Natural killer cell (primary cell): ENCODE measurements around the gene MAP2. TPM values are rescaled to one million over a fixed set of nuclear protein-coding genes. Genes with fewer than 3 reads are reported as not detected.

Experiments used
- ATAC-seq, 3 donors: fragments of 150-1000 bp in 2 of 3; fragments of 200-7000 bp in 1 of 3; cut with Tn5 transposase; 1 replicate in 1 of 3; 2 replicates in 2 of 3; pipeline ENCODE4 v1.10.0; 2021; ENCODE audit warnings: mild to moderate bottlenecking in 2 of 3, moderate library complexity in 2 of 3
- DNase-seq, 2 donors: peaks; one replicate each; pipeline versions ENCODE4 v3.0.0 to v3.0.0-alpha.2; 2013 to 2021; ENCODE audit warnings: mixed read lengths in 1 of 2
- H3K27ac ChIP-seq: one replicate; pipeline ENCODE4 v1.5.1; 2013; ENCODE audit warnings: mild to moderate bottlenecking, low read length
- H3K27me3 ChIP-seq: one replicate; pipeline ENCODE4 v1.6.1; 2013; ENCODE audit warnings: low read length; ENCODE audit not compliant: control insufficient read depth, insufficient read depth
- H3K36me3 ChIP-seq: one replicate; pipeline ENCODE4 v1.6.1; 2013; ENCODE audit warnings: low read length; ENCODE audit not compliant: control insufficient read depth, insufficient read depth
- H3K4me1 ChIP-seq: one replicate; pipeline ENCODE4 v1.6.1; 2013; ENCODE audit warnings: low read length; ENCODE audit not compliant: control insufficient read depth, insufficient read depth
- H3K4me3 ChIP-seq: one replicate; pipeline ENCODE4 v1.5.1; 2013; ENCODE audit warnings: low read length
- H3K9me3 ChIP-seq: one replicate; pipeline ENCODE4 v1.6.1; 2013; ENCODE audit warnings: low read length; ENCODE audit not compliant: control insufficient read depth, insufficient read depth
- H3K27ac Mint-ChIP-seq, 2 donors: one replicate each; pipeline ENCODE4 v1.8.0; 2022; ENCODE audit warnings: mild to moderate bottlenecking in 2 of 2, mixed read lengths in 2 of 2, moderate library complexity in 1 of 2
- H3K27me3 Mint-ChIP-seq, 2 donors: one replicate each; pipeline ENCODE4 v1.8.0; 2022; ENCODE audit warnings: low read depth in 2 of 2, mixed read lengths in 2 of 2
- H3K36me3 Mint-ChIP-seq: one replicate; pipeline ENCODE4 v1.8.0; 2022; ENCODE audit warnings: mixed read lengths
- H3K4me1 Mint-ChIP-seq, 2 donors: one replicate each; pipeline ENCODE4 v1.8.0; 2022; ENCODE audit warnings: mixed read lengths in 2 of 2
- H3K4me3 Mint-ChIP-seq: one replicate; pipeline ENCODE4 v1.8.0; 2022; ENCODE audit warnings: mild to moderate bottlenecking, moderate library complexity, mixed read lengths
- H3K9me3 Mint-ChIP-seq, 2 donors: one replicate each; pipeline ENCODE4 v1.8.0; 2022; ENCODE audit warnings: mixed read lengths in 2 of 2
- WGBS: methylation state at CpG from one replicate; pipeline ENCODE4 v1.1.7; 2013; ENCODE audit warnings: missing lambda C conversion rate; ENCODE audit not compliant: insufficient coverage; 5-methylcytosine and 5-hydroxymethylcytosine counted together
- intact Hi-C: fragments of 100-400 bp; cut with micrococcal nuclease; formaldehyde crosslinking; loops from one replicate; pipeline ENCODE4 v1.14.2; 2022
- total RNA-seq, 4 donors: library from RNA; stranded (reverse); fragments of 120-200 nt in 1 of 4; gene quantifications; one replicate each; pipeline versions ENCODE4 v1.2.3 to v1.2.4, GENCODE V29; 2013 to 2022
- TF ChIP-seq, protein P1 (sequence below): fragments of 200-600 bp; IDR thresholded peaks from one replicate; pipeline ENCODE4 v1.8.0; 2022; ENCODE audit warnings: antibody characterized with exemption

The MAP2 gene
- total RNA-seq, 3 donors from 2014 or later (not counting 1 experiment from before 2014, with no cell fraction given), result not detected

GRCh38 chr2:209564816-209565215 lies 141.0 kb downstream of the MAP2 start:
- H3K27me3 ChIP-seq, result no peaks in the 10 kb centered on the region
- no peaks in the 10 kb centered on the region for H3K4me1 ChIP-seq
- H3K36me3 ChIP-seq, result no peaks in the 10 kb centered on the region
- no peaks in the 10 kb centered on the region for H3K9me3 ChIP-seq
- no peak overlapping the region for H3K27ac Mint-ChIP-seq
- intact Hi-C loops, result no loop called here
- no peak for ATAC-seq
- no peak overlapping the region for H3K27ac ChIP-seq
- H3K4me1 Mint-ChIP-seq, result no peaks in the 10 kb centered on the region
- H3K36me3 Mint-ChIP-seq, result no peaks in the 10 kb centered on the region
- TF ChIP-seq, protein P1, sequence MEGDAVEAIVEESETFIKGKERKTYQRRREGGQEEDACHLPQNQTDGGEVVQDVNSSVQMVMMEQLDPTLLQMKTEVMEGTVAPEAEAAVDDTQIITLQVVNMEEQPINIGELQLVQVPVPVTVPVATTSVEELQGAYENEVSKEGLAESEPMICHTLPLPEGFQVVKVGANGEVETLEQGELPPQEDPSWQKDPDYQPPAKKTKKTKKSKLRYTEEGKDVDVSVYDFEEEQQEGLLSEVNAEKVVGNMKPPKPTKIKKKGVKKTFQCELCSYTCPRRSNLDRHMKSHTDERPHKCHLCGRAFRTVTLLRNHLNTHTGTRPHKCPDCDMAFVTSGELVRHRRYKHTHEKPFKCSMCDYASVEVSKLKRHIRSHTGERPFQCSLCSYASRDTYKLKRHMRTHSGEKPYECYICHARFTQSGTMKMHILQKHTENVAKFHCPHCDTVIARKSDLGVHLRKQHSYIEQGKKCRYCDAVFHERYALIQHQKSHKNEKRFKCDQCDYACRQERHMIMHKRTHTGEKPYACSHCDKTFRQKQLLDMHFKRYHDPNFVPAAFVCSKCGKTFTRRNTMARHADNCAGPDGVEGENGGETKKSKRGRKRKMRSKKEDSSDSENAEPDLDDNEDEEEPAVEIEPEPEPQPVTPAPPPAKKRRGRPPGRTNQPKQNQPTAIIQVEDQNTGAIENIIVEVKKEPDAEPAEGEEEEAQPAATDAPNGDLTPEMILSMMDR, result no peak
- WGBS, result 83% methylated on average over 3 of the region's 3 CpGs
- H3K27me3 Mint-ChIP-seq, result no peaks in the 10 kb centered on the region
- no peak overlapping the region for H3K4me3 ChIP-seq
- peaks cover 0 to 6% of the 10 kb centered on the region in 2 donors for H3K9me3 Mint-ChIP-seq
- no peak for DNase-seq
- no peak overlapping the region for H3K4me3 Mint-ChIP-seq

DNA sequence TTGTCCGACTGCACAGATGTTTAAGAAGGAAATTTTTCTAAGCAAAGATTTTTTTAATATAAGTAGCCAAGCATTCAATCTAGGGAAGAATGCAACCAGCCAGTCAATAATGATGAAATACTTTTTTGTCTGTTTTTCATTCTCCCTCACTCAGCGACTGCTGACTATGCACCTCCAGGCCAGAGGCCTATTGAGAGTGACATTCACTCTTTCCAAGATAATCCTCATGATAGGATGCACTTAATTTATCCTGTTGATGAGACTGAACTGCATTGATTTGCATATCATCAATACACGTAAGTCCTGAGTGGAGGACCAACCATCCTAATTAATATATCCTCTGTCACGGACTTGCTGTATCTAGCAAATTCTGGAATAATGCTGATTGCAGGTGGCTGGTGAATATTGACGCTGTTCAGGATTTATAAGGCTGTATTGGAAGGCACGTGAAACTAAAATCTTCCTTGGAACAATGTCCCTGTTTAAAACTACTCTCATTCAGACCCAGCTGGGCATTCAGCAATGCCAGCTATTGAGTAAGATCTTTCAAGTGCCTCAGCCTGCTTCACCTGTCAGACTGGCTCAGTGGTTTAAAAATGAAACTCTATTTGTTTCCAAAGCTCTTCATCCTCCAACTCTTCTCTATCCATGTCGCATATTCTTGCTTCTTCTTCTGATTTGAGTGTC lies 142.2 kb downstream of the MAP2 start:
- no peaks in the 10 kb centered on the region for H3K36me3 ChIP-seq
- no peaks in the 10 kb centered on the region for H3K9me3 ChIP-seq
- Mint-ChIP-seq H3K27me3 (no peaks in the 10 kb centered on the region), H3K27ac (no peak overlapping the region), H3K4me1 (no peaks in the 10 kb centered on the region), H3K36me3 (no peaks in the 10 kb centered on the region), H3K9me3 (peaks cover 3 to 4% of the 10 kb centered on the region in 2 donors), H3K4me3 (no peak overlapping the region)
- ATAC-seq (no peak), DNase-seq (no peak)
- H3K4me1 ChIP-seq, result no peaks in the 10 kb centered on the region
- WGBS, result 88% methylated on average over 7 of the region's 7 CpGs
- TF ChIP-seq, protein P1, result no peak
- intact Hi-C loops, result no loop called here
- no peak overlapping the region for H3K27ac ChIP-seq
- H3K4me3 ChIP-seq, result no peak overlapping the region
- H3K27me3 ChIP-seq, result no peaks in the 10 kb centered on the region

DNA sequence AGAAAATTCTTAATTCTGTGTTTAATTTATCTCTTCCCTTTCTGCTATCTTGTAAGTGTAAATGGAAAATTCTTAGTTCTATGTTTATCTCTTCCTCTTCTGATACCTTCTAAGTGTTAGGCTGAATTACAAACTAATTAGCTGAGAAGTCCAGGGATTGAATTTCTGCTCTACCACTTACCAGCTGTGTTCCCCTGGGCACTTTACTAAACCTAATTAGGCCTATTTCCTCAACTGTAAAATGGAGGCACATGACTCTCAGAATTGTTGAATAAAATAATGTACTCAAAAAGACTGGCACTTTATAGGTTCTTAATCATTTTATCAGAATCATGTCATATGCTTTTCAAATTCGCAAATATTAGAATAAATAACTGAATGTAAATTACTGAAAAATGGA lies 146.3 kb downstream of the MAP2 start:
- H3K4me3 Mint-ChIP-seq, result no peak overlapping the region
- DNase-seq (no peak), ATAC-seq (no peak)
- H3K27ac ChIP-seq, result no peak overlapping the region
- intact Hi-C loops, result no loop called here
- H3K4me3 ChIP-seq, result no peak overlapping the region
- H3K4me1 ChIP-seq, result no peaks in the 10 kb centered on the region
- no peaks in the 10 kb centered on the region for H3K27me3 Mint-ChIP-seq
- H3K36me3 Mint-ChIP-seq, result no peaks in the 10 kb centered on the region
- H3K9me3 ChIP-seq, result no peaks in the 10 kb centered on the region
- peaks cover 3 to 4% of the 10 kb centered on the region in 2 donors for H3K9me3 Mint-ChIP-seq
- H3K27ac Mint-ChIP-seq, result no peak overlapping the region
- no peaks in the 10 kb centered on the region for H3K36me3 ChIP-seq
- WGBS, result no CpG with 5 or more reads among the region's 1 CpG
- H3K4me1 Mint-ChIP-seq, result no peaks in the 10 kb centered on the region
- no peaks in the 10 kb centered on the region for H3K27me3 ChIP-seq
- TF ChIP-seq, protein P1, result no peak

GRCh38 chr2:209574515-209574914 lies 150.7 kb downstream of the MAP2 start:
- H3K27me3 Mint-ChIP-seq, result no peaks in the 10 kb centered on the region
- no peak overlapping the region for H3K27ac ChIP-seq
- H3K4me3 ChIP-seq, result no peak overlapping the region
- H3K4me3 Mint-ChIP-seq, result no peak overlapping the region
- WGBS, result 100% methylated on average over 2 of the region's 2 CpGs
- TF ChIP-seq, protein P1, result no peak
- H3K36me3 Mint-ChIP-seq, result no peaks in the 10 kb centered on the region
- DNase-seq (no peak), ATAC-seq (no peak)
- H3K9me3 ChIP-seq, result no peaks in the 10 kb centered on the region
- peaks cover 3% of the 10 kb centered on the region in 2 donors for H3K9me3 Mint-ChIP-seq
- H3K36me3 ChIP-seq, result no peaks in the 10 kb centered on the region
- intact Hi-C loops, result no loop called here
- H3K4me1 Mint-ChIP-seq, result peaks cover 0 to 5% of the 10 kb centered on the region in 2 donors
- no peaks in the 10 kb centered on the region for H3K27me3 ChIP-seq
- no peak overlapping the region for H3K27ac Mint-ChIP-seq
- no peaks in the 10 kb centered on the region for H3K4me1 ChIP-seq
